Fibroblast of lung (primary cell): ENCODE results near the gene CANX.

Experiments
- CTCF ChIP-seq, 2 donors: IDR thresholded peaks in 1 of 2; conservative IDR thresholded peaks in 1 of 2; 1 replicate in 1 of 2; 2 replicates in 1 of 2; pipeline ENCODE4 v1.5.1; 2011 to 2012; ENCODE audit warnings: low read length in 2 of 2, control low read depth in 1 of 2, inconsistent platforms in 1 of 2, low read depth in 1 of 2, mild to moderate bottlenecking in 1 of 2
- EZH2 ChIP-seq: IDR thresholded peaks from 2 replicates; pipeline ENCODE4 v1.5.1; 2012; ENCODE audit warnings: low read length, control low read depth, mild to moderate bottlenecking; ENCODE audit errors: missing control alignments

GRCh38 chr5:179749857-179750508 is 51.2 kb downstream of the CANX start:
- TF ChIP-seq CTCF (conservative IDR thresholded peaks at IDR 0.05 in 1 of 2, IDR thresholded peaks at IDR 0.05 in 1 of 2; ENCODE audit: low read depth in 1 of 2, low read length in 2 of 2) (no peak), EZH2 (no peak)
